Stimulated activated effector memory CD8-positive, alpha-beta T cell treated with anti-CD3 and anti-CD28 coated beads, Interleukin-12 subunit alpha, Interleukin-12 subunit beta, amount 100 ng/mL, for 72 hours (primary cell): ENCODE data around the gene TRAF3.
"Not testable (repeated sequence)": the region's sequence is repeated elsewhere in the genome, so short reads cannot be mapped to it uniquely, and the experiment has no call there.

Experiments
- ATAC-seq: fragments of 150-1000 bp; cut with Tn5 transposase; 2 replicates; pipeline ENCODE4 v1.10.0; 2021
- DNase-seq, 2 donors: peaks; one replicate each; pipeline ENCODE4 v3.0.0; 2021 to 2022; ENCODE audit warnings: low spot score in 2 of 2
- H3K27ac Mint-ChIP-seq: one replicate; pipeline ENCODE4 v1.8.0; 2022; ENCODE audit warnings: mild to moderate bottlenecking, mixed read lengths
- H3K36me3 Mint-ChIP-seq: one replicate; pipeline ENCODE4 v1.8.0; 2022; ENCODE audit warnings: mild to moderate bottlenecking, mixed read lengths
- H3K4me1 Mint-ChIP-seq: one replicate; pipeline ENCODE4 v1.8.0; 2022; ENCODE audit warnings: mixed read lengths
- H3K4me3 Mint-ChIP-seq: one replicate; pipeline ENCODE4 v1.8.0; 2022; ENCODE audit warnings: mild to moderate bottlenecking, mixed read lengths
- H3K9me3 Mint-ChIP-seq: one replicate; pipeline ENCODE4 v1.8.0; 2022; ENCODE audit warnings: mixed read lengths

TRAF3 gene

DNA sequence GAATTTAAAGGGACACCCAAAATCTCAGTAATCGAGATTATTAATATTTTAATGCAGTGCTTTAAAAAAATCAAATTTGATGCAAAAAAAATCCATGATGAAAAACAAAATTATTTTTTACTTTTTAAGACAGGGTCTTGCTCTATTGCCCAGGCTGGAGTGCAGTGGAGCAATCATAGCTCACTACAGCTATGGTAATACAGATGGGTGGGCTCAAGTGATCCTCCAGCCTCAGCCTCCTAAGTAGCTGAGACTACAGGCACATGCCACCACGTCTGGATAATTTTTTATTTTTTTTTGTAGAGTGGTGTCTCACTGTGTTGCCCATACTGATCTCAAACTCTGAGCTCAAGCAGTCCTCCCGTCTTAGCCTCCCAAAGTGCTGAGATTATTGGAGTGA lies 62.9 kb downstream of the TRAF3 start:
- H3K36me3 Mint-ChIP-seq = peaks cover 77% of the 10 kb centered on the region
- H3K27ac Mint-ChIP-seq = no peak overlapping the region
- H3K9me3 Mint-ChIP-seq = no peaks in the 10 kb centered on the region
- H3K4me3 Mint-ChIP-seq = no peak overlapping the region
- peaks cover 6% of the 10 kb centered on the region for H3K4me1 Mint-ChIP-seq
- ATAC-seq (no peak), DNase-seq (no peak)

DNA sequence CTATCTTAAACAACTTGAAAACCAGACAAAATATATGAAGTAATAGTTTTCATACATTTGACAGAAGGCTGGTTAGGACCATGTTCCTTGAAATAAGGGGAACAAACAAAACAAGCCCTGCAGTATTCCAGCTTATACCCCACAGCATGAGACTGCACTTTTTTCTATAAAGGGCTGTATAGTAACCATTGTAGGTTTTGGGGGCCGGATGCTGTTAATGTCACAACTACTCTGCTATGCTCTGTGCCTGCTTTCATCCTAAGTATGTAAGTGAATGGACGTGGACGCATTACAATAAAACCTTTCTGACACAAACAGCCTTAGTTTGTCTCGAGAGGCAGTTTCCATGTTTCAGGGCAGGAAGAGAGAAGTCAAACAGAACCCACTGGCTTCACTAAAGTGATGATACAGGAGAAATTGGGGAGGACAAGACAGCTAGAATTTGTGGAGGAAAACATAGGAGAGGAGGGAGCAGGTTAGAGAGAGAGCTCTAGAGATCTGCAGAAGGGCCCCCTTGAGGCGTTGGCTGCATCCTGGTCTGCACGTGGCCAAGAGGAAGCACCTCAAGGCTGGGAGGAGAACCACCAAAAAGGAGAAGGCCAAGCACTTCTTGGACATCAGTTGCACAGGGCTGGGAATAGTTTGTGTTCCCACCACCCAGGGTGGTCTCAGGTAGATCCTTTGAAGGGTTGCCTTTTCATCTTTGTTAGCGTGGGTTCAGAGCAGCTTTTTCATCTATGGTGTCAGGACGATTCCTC lies 63.7 kb downstream of the TRAF3 start:
- Mint-ChIP-seq H3K4me1 (no peaks in the 10 kb centered on the region), H3K4me3 (no peak overlapping the region), H3K9me3 (no peaks in the 10 kb centered on the region), H3K27ac (peak overlapping the region; percentile 29), H3K36me3 (peaks cover 75% of the 10 kb centered on the region)
- ATAC-seq (no peak), DNase-seq (no peak)

DNA sequence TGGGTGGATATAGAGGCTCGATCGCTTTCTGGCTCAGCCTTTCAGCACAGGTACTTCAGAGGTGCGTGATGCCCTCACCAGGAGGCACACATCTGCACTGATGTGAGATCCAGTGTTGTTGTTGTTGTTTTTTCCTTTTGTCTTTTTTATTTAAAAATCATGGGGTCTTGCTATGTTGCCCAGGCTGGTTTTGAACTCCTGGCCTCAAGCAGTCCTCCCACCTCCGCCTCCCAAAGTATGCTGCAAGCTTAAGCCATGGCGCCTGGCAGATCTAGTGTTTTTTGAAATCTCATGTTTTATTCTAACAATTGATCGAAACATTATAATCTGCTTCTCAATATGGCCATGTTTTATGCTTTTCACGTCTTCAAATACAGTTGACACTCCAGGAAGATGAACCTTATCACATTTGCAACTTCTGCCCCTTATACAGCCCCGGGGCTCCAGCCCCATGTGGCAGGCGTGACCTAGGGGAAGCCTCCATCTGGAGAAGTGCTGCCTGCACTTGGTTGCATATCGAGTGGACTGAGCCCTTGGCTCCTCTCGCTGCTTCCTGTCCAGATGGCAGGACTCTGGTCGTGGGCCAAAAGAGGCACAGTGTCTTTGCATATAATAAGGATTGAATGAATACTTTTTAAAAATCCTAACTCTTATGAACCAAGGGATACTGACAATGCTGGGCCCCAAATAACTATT lies 71.7 kb downstream of the TRAF3 start:
- H3K27ac Mint-ChIP-seq = peak overlapping the region; percentile 43
- DNase-seq (no peak), ATAC-seq (no peak)
- peaks cover 15% of the 10 kb centered on the region for H3K4me1 Mint-ChIP-seq
- peaks cover 68% of the 10 kb centered on the region for H3K36me3 Mint-ChIP-seq
- no peak overlapping the region for H3K4me3 Mint-ChIP-seq
- H3K9me3 Mint-ChIP-seq = no peaks in the 10 kb centered on the region

DNA sequence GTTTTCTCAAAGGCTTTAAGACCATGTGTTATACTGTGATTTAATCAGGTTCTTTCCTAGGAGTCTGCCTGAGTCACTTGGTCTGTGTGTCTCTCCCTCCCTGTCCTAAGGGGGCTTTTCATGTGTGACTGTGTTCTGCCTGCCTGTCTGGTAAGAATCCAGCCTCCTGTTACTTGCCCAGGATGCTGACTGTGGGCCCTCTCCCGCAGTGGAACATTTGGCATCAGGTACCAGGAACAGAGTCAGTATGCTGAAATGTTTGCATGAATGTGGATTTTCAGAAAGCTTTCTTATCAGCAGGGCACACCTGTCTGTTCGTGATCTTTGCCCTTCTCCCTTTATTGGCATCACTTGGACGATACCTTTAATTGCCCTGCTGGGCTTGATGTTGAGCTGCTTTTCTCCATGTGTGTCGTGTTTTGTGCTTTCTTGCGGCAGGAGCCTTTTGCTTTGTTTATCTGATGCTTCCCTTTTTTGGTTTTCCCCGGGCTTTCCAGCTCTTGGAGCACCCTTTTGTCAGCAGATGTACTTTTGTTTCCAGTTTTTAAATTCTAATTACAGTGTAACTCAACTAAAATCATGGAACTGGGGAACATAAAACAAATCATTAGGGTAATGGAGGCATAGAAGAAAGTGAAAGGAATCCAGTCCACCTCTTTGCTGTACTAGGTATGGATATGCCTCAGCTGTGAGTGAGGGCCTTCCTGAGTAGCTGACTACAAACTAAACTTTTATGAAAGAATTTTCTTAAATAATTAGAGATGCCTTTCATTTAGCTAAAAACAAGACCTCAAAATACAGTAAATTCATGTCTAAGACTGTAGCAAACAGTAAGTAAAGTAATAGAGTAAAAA lies 72.5 kb downstream of the TRAF3 start:
- DNase-seq (no peak), ATAC-seq (no peak)
- Mint-ChIP-seq H3K4me3 (no peak overlapping the region), H3K36me3 (peaks cover 66% of the 10 kb centered on the region), H3K27ac (peak overlapping the region; percentile 43), H3K9me3 (no peaks in the 10 kb centered on the region), H3K4me1 (peaks cover 20% of the 10 kb centered on the region)

DNA sequence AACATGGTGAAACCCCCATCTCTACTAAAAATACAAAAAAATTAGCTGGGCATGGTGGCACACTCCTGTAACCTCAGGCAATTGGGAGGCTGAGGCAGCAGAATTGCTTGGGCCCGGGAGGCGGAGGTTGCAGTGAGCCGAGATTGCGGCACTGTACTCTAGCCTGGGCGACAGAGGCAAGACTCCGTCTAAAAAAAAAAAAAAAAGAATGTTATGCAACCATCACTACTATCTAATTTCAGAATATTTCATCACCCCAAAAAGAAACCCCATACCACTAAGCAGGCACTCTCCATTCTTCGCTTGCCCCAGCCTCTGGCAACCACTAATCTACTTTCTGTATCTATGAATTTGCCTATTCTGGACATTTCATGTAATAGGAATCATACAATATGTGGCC lies 76.4 kb downstream of the TRAF3 start:
- DNase-seq = no peak
- H3K36me3 Mint-ChIP-seq = peaks cover 62% of the 10 kb centered on the region
- no peaks in the 10 kb centered on the region for H3K9me3 Mint-ChIP-seq
- H3K4me1 Mint-ChIP-seq = peaks cover 31% of the 10 kb centered on the region
- ATAC-seq = no peak
- no peak overlapping the region for H3K27ac Mint-ChIP-seq
- no peak overlapping the region for H3K4me3 Mint-ChIP-seq

DNA sequence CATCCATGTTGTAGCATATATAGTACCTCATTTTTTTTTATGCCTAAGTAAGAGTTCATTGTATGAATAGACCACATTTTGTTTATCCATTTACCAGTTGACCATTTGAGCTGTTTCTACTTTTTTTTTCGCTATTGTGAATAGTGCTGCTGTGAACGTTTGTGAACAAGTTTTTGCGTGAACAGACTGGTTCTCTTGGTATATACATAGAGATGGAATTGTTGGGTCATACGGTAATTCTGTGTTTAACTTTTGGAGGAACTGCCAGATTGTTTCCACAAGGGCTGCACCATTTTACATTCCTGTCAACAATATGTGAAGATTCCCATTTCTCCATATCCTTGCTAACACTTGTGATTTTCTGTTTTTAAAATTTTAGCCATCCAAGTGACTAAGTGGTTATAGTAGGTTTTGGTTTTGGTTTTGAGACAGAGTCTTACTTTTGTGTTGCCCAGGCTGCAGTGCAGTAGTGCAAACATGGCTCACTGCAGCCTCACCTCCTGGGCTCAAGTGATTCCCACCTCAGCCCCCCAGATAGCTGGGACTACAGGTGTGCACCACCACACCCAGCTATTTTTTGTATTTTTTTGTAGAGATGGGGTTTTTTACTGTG lies 76.9 kb downstream of the TRAF3 start:
- H3K9me3 Mint-ChIP-seq = no peaks in the 10 kb centered on the region
- DNase-seq (no peak), ATAC-seq (no peak)
- peaks cover 26% of the 10 kb centered on the region for H3K4me1 Mint-ChIP-seq
- no peak overlapping the region for H3K27ac Mint-ChIP-seq
- peaks cover 62% of the 10 kb centered on the region for H3K36me3 Mint-ChIP-seq
- H3K4me3 Mint-ChIP-seq = no peak overlapping the region

DNA sequence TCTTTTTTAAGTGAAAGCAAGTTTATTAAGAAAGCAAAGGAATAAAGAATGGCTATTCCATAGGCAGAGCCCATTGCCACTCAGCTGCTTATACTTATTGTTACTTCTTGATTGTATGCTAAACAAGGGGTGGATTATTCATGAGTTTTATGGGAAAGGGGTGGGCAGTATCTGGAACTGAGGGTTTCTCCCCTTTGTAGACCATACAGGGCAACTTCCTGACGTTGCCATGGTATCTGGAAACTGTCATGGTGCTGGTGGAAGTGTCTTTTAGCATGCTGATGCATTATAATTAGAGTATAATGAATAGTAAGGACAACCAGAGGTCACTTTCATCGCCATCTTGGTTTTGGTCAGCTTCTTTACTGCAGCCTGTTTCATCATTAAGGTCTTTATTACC lies 78.9 kb downstream of the TRAF3 start:
- Mint-ChIP-seq H3K36me3 (peaks cover 64% of the 10 kb centered on the region), H3K4me1 (peaks cover 20% of the 10 kb centered on the region), H3K9me3 (peaks cover 3% of the 10 kb centered on the region), H3K4me3 (no peak overlapping the region), H3K27ac (no peak overlapping the region)
- no peak for DNase-seq
- no peak for ATAC-seq

DNA sequence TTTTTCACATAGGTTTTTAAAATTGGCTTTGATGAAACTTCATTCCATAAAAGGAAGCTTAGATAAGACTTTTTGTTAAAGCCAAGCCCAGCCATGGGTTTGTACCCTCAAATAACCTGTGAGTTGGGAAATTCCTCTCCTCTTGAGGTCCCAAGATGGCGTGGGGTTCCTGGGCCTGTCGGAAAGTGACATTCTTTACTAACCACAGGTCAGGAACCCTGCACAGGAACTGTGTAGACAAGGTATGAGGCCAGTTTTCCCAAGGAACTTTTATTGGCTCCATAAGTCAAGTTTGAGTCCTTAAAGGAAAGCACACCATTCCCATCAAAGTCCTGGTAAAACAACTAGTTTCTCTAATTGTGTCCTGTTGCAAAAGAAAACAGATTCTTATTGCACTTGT lies 80.2 kb downstream of the TRAF3 start:
- Mint-ChIP-seq H3K4me3 (no peak overlapping the region), H3K9me3 (peaks cover 7% of the 10 kb centered on the region), H3K4me1 (peaks cover 20% of the 10 kb centered on the region), H3K36me3 (peaks cover 68% of the 10 kb centered on the region), H3K27ac (no peak overlapping the region)
- ATAC-seq = no peak
- no peak for DNase-seq

DNA sequence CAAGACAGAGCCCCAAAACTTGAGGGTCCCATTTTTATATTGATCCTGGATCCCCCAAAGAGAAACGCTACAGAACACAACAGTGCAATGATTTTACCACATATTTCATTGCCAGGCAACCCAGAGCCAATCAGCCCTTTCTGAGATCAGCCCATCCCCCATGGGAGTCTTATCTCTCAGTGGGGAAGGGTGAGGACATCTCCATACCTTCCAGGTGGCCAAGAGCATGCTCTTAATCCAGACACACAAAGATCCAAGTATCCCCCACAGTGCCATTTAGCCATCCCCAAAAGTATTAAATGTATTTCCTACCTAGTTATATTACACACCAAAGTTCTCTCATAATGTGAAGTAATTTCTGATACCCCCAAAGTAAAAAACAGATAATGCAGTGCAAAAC lies 82.7 kb downstream of the TRAF3 start:
- no peak for DNase-seq
- Mint-ChIP-seq H3K36me3 (peaks cover 76% of the 10 kb centered on the region), H3K27ac (peak overlapping the region; percentile 58), H3K9me3 (peaks cover 10% of the 10 kb centered on the region), H3K4me1 (peaks cover 9% of the 10 kb centered on the region), H3K4me3 (no peak overlapping the region)
- no peak for ATAC-seq

DNA sequence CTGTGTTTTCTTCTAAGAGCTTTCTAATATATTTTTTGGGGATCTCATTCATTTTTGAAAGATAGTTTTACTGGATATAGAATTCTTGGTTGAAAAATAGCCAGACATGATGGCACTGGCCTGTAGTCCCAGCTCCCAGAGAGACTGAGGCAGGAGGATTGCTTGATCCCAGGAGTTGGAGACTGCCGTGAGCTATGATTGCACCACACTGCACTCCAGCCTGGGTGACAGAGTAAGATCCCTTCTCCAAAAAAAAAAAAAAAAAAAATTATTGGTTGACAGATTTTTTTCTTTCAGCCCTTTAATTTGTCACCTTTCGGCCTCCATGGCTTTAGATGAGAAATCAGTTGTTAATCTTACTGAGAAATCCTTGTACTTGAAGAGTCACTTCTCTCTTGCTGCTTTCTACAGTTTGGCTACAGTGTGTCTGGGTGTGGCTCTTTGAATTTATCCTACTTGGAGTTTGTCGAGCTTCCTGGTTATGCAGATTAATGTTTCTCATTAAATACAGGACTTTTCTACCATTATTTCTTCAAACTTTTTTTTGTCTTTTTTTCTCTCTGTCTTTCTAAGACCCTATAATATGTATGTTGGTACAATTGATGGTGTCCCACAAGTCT lies 85.0 kb downstream of the TRAF3 start:
- no peak overlapping the region for H3K4me3 Mint-ChIP-seq
- no peak for ATAC-seq
- peaks cover 72% of the 10 kb centered on the region for H3K36me3 Mint-ChIP-seq

DNA sequence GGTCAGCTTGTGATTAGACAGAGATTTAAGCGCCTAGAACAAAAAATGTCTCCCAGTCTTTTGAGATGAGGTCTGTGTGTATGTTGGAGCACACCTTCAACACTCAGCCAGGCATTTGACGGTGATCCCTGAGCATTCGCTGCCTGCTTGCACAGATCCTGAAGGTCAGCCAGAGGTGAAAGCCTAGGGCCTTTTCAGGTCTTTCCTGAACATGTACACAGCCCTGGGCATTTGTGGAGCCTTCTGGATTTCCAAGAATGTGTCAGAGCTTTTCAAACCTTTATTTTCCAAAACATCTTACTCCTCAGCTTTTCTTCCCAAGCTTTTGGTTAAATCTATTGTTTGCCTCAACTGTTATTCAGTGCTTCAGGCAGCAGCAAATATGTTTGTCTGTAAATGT lies 86.1 kb downstream of the TRAF3 start:
- Mint-ChIP-seq H3K36me3 (peaks cover 69% of the 10 kb centered on the region), H3K27ac (no peak overlapping the region), H3K4me1 (peaks cover 11% of the 10 kb centered on the region), H3K9me3 (peaks cover 10% of the 10 kb centered on the region), H3K4me3 (no peak overlapping the region)
- no peak for DNase-seq
- no peak for ATAC-seq

More for the DNA sequence above, 85.0 kb downstream of the TRAF3 start:
- H3K9me3 Mint-ChIP-seq = peaks cover 10% of the 10 kb centered on the region
- peaks cover 8% of the 10 kb centered on the region for H3K4me1 Mint-ChIP-seq
- no peak for DNase-seq
- H3K27ac Mint-ChIP-seq = no peak overlapping the region

DNA sequence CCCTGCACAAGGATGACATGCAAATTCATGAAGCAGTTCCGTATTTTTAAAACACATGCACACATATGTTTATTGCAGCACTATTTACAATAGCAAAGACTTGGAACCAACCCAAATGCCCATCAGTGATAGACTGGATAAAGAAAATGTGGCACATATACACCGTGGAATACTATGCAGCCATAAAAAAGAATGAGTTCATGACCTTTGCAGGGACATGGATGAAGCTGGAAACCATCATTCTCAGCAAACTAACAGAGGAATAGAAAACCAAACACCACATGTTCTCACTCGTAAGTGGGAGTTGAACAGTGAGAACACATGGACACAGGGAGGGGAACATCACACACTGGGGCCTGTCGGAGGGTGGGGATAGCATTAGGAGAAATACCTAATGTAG lies 88.7 kb downstream of the TRAF3 start:
- H3K9me3 Mint-ChIP-seq, H3K27ac Mint-ChIP-seq, H3K4me3 Mint-ChIP-seq, DNase-seq, ATAC-seq: not testable (repeated sequence)
- peaks cover 29% of the 10 kb centered on the region for H3K4me1 Mint-ChIP-seq
- peaks cover 49% of the 10 kb centered on the region for H3K36me3 Mint-ChIP-seq

DNA sequence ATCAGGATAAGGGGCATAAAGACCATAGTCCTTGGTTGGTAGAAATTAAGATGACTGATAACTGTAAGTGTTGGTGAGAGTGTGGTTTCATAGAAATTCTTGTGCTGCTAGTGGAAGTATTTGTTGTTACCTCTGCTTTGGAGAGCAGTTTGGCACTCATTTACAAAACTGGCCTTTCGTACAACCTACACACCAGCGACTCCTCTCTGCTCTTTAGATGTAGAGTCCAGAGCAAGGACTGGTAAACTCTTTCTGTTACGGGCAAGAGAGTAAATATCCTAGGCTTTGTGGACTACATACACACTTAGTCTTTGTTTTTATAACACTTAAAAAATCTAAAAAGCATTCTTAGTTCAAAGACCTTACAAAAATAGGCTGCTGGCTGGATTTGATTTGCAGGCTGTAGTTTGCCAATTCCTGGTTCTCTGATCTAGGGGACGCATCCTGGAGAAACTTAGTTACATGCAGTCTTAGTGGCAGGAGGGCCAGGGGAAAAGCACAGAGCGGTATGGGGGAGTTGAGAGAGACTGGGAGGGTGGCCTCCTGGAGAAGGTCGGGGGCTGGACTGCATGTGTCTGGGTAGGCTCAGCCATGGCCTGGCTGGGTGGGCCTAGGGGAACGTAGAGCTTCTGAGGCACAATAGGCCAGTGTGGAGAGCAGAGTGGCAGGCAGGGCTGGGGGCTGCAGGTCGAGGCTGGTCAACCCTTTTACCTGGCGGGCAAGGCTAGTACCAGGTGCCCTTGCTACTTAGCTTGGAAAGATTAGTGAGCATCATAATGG lies 89.9 kb downstream of the TRAF3 start:
- peaks cover 4% of the 10 kb centered on the region for H3K9me3 Mint-ChIP-seq
- ATAC-seq = no peak
- no peak overlapping the region for H3K27ac Mint-ChIP-seq
- H3K4me3 Mint-ChIP-seq = no peak overlapping the region
- peaks cover 41% of the 10 kb centered on the region for H3K4me1 Mint-ChIP-seq
- no peak for DNase-seq
- H3K36me3 Mint-ChIP-seq = peaks cover 42% of the 10 kb centered on the region

DNA sequence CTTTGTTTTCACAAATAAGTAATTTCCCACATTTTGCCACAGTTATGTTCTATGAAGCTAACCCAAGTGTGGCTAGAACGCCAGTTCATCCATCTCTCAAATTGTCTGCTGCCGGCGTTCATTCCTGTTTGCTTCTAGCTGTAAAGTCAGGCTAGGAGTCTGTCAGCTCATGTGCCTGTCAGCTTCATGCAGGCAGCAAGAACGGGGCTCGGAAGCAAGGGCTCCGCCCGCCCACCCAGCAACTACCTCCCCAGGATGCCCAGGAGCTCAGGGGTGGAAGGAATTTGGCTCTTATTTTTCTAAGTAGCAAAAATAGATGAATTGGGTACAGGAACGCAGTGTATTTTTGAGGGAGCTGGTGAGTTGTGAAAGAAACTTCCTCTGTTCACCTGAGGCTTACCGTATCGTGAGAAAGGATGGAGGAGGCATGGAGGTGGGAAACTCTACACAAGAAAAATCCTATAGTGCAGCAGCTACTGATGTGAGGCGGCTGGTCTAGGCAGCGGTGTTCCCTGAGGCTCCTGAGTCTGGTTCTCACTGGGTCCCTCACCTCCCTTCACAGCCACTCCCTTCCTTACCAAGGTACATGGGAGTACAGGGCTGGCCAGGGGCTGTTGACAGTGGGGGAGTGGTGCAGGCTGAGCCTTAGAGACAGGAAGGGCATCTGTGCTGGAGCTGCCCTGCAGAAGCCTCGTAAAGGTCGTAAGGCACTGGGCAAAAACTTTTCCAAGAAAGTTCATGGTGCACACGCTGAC lies 90.8 kb downstream of the TRAF3 start:
- Mint-ChIP-seq H3K4me1 (peaks cover 46% of the 10 kb centered on the region), H3K9me3 (no peaks in the 10 kb centered on the region), H3K36me3 (peaks cover 34% of the 10 kb centered on the region), H3K27ac (no peak overlapping the region), H3K4me3 (no peak overlapping the region)
- DNase-seq (no peak), ATAC-seq (no peak)
